ENCODE data around the gene CRYAA.
"Not testable (repeated sequence)": the region's sequence is repeated elsewhere in the genome, so short reads cannot be mapped to it uniquely, and the experiment has no call there.

Gene CRYAA

GRCh38 chr21:43177043-43177906 is 8.5 kb downstream of the CRYAA start:
- not testable (repeated sequence) for DNase-seq (ENCODE audit: low read depth)

GRCh38 chr21:43178175-43178826 is 9.5 kb downstream of the CRYAA start:
- DNase-seq (ENCODE audit: low read depth): not testable (repeated sequence)

GRCh38 chr21:43181033-43181432 is 12.2 kb downstream of the CRYAA start:
- not testable (repeated sequence) for DNase-seq (ENCODE audit: low read depth)

- DNase-seq (ENCODE audit: low read depth): not testable (repeated sequence)
Measured at GRCh38 chr21:43187268-43187667, 18.5 kb downstream of the CRYAA start.

GRCh38 chr21:43187715-43188114 is 18.9 kb downstream of the CRYAA start:
- DNase-seq (ENCODE audit: low read depth): no peak

GRCh38 chr21:43188181-43188580 is 19.4 kb downstream of the CRYAA start:
- no peak for DNase-seq (ENCODE audit: low read depth)

- DNase-seq (ENCODE audit: low read depth): no peak
Measured at GRCh38 chr21:43188592-43189210, 19.9 kb downstream of the CRYAA start.

- DNase-seq (ENCODE audit: low read depth): no peak
Measured at GRCh38 chr21:43189936-43190335, 21.1 kb downstream of the CRYAA start.

GRCh38 chr21:43190544-43190943 is 21.7 kb downstream of the CRYAA start:
- no peak for DNase-seq (ENCODE audit: low read depth)

- DNase-seq (ENCODE audit: low read depth): no peak
Measured at GRCh38 chr21:43190951-43191350, 22.1 kb downstream of the CRYAA start.

- DNase-seq (ENCODE audit: low read depth): no peak
Measured at GRCh38 chr21:43191521-43191920, 22.7 kb downstream of the CRYAA start.

- no peak for DNase-seq (ENCODE audit: low read depth)
Measured at GRCh38 chr21:43191971-43192370, 23.2 kb downstream of the CRYAA start.

GRCh38 chr21:43192501-43193081 is 23.8 kb downstream of the CRYAA start:
- no peak for DNase-seq (ENCODE audit: low read depth)

- DNase-seq (ENCODE audit: low read depth): no peak
Measured at GRCh38 chr21:43193088-43193650, 24.4 kb downstream of the CRYAA start.

GRCh38 chr21:43193651-43194302 is 25.0 kb downstream of the CRYAA start:
- DNase-seq (ENCODE audit: low read depth): no peak

GRCh38 chr21:43194303-43195120 is 25.7 kb downstream of the CRYAA start:
- no peak for DNase-seq (ENCODE audit: low read depth)

- DNase-seq (ENCODE audit: low read depth): no peak
Measured at GRCh38 chr21:43195121-43196021, 26.6 kb downstream of the CRYAA start.

- no peak for DNase-seq (ENCODE audit: low read depth)
Measured at GRCh38 chr21:43196826-43197225, 28.0 kb downstream of the CRYAA start.

GRCh38 chr21:43198376-43198775 is 29.6 kb downstream of the CRYAA start:
- DNase-seq (ENCODE audit: low read depth): no peak

- DNase-seq (ENCODE audit: low read depth): no peak
Measured at GRCh38 chr21:43201491-43201890, 32.7 kb downstream of the CRYAA start.
